NB4 (cell line): ENCODE data around the gene SIN3A.
A peak's percentile ranks its signal among the peaks of the same experiment; 100 is the strongest.

Experiments
- DNase-seq: peaks from one replicate; pipeline ENCODE4 v3.0.0; 2010; ENCODE audit warnings: low read depth
- H3K4me3 ChIP-seq: one replicate; pipeline ENCODE4 v1.5.1; 2011; ENCODE audit warnings: mild to moderate bottlenecking, low read depth, low read length, moderate library complexity
- CTCF ChIP-seq: IDR thresholded peaks from one replicate; pipeline ENCODE4 v1.5.1; 2012; ENCODE audit warnings: low read depth, low read length
- MAX ChIP-seq: IDR thresholded peaks from 2 replicates; pipeline ENCODE4 v1.6.1; 2011; ENCODE audit warnings: low read depth, low read length
- MYC ChIP-seq: IDR thresholded peaks from 2 replicates; pipeline ENCODE4 v1.6.1; 2011; ENCODE audit warnings: low read depth, low read length
- POLR2A ChIP-seq: IDR thresholded peaks from 2 replicates; pipeline ENCODE4 v1.6.1; 2011; ENCODE audit warnings: mild to moderate bottlenecking; ENCODE audit not compliant: insufficient read length; ENCODE audit errors: extremely low read depth

SIN3A gene

GRCh38 chr15:75367006-75367405 lies 84.5 kb downstream of the SIN3A start:
- H3K4me3 ChIP-seq: peak overlapping the region; percentile 84
- DNase-seq: no peak
- TF ChIP-seq CTCF: no peak
- no peak for TF ChIP-seq POLR2A
- TF ChIP-seq MYC: no peak
- no peak for TF ChIP-seq MAX

- DNase-seq: no peak
- TF ChIP-seq MYC (no peak), CTCF (no peak), MAX (no peak), POLR2A (no peak)
- H3K4me3 ChIP-seq: no peak overlapping the region
These were observed 85.3 kb downstream of the SIN3A start for GRCh38 chr15:75366163-75366562.

- H3K4me3 ChIP-seq: no peak overlapping the region
- TF ChIP-seq POLR2A (no peak), MYC (no peak), MAX (no peak), CTCF (no peak)
- DNase-seq: no peak
These were observed 86.6 kb downstream of the SIN3A start for GRCh38 chr15:75364881-75365280.

- TF ChIP-seq CTCF (no peak), MYC (no peak)
- no peak for DNase-seq
- H3K4me3 ChIP-seq: no peak overlapping the region
These were observed 87.7 kb downstream of the SIN3A start for GRCh38 chr15:75363786-75364185.

GRCh38 chr15:75362642-75363249 lies 88.7 kb downstream of the SIN3A start:
- DNase-seq: peak; percentile 37
- H3K4me3 ChIP-seq: no peak overlapping the region
- TF ChIP-seq MAX: no peak
- TF ChIP-seq MYC: no peak
- TF ChIP-seq POLR2A: no peak
- no peak for TF ChIP-seq CTCF

GRCh38 chr15:75361989-75362641 lies 89.4 kb downstream of the SIN3A start:
- TF ChIP-seq MYC: no peak
- no peak overlapping the region for H3K4me3 ChIP-seq
- DNase-seq: no peak
